ENCODE results near the gene CFAP61.

The CFAP61 gene

GRCh38 chr20:20369250-20370093, 317.1 kb downstream of the CFAP61 start:
- TF ChIP-seq CTCF (IDR thresholded peaks at IDR 0.05; ENCODE audit: low read depth, low read length) (no peak), EZH2phosphoT487 (IDR thresholded peaks at IDR 0.05; ENCODE audit: low read depth) (no peak)
- Histone ChIP-seq H4K20me1 (ENCODE audit: insufficient read depth, low read length) (no peaks in the 10 kb centered on the region), H3K4me2 (ENCODE audit: low read length) (no peak overlapping the region), H3K9ac (ENCODE audit: low read length) (no peak overlapping the region), H3K36me3 (replicated peaks; ENCODE audit: low read depth, low read length) (no peaks in the 10 kb centered on the region), H2AFZ (ENCODE audit: low read depth, low read length) (no peak overlapping the region), H3K27ac (ENCODE audit: low read length) (no peak overlapping the region), H3K9me3 (ENCODE audit: insufficient read depth, low read length) (no peaks in the 10 kb centered on the region), H3K4me3 (ENCODE audit: low read length) (no peak overlapping the region), H3K79me2 (ENCODE audit: low read length) (no peaks in the 10 kb centered on the region), H3K4me1 (ENCODE audit: low read length) (no peaks in the 10 kb centered on the region), H3K27me3 (ENCODE audit: low read depth, low read length) (peaks cover 46% of the 10 kb centered on the region)

GRCh38 chr20:20370094-20370575, 317.8 kb downstream of the CFAP61 start:
- no peaks in the 10 kb centered on the region for H3K4me1 ChIP-seq (ENCODE audit: low read length)
- peaks cover 53% of the 10 kb centered on the region for H3K27me3 ChIP-seq (ENCODE audit: low read depth, low read length)
- H3K36me3 ChIP-seq (replicated peaks; ENCODE audit: low read depth, low read length): no peaks in the 10 kb centered on the region
- H3K9ac ChIP-seq (ENCODE audit: low read length): no peak overlapping the region
- no peaks in the 10 kb centered on the region for H3K79me2 ChIP-seq (ENCODE audit: low read length)
- H4K20me1 ChIP-seq (ENCODE audit: insufficient read depth, low read length): no peaks in the 10 kb centered on the region
- no peak overlapping the region for H2AFZ ChIP-seq (ENCODE audit: low read depth, low read length)
- no peaks in the 10 kb centered on the region for H3K9me3 ChIP-seq (ENCODE audit: insufficient read depth, low read length)
- H3K27ac ChIP-seq (ENCODE audit: low read length): no peak overlapping the region
- no peak overlapping the region for H3K4me3 ChIP-seq (ENCODE audit: low read length)
- no peak for TF ChIP-seq EZH2phosphoT487 (IDR thresholded peaks at IDR 0.05; ENCODE audit: low read depth)
- TF ChIP-seq CTCF (IDR thresholded peaks at IDR 0.05; ENCODE audit: low read depth, low read length): no peak
- H3K4me2 ChIP-seq (ENCODE audit: low read length): no peak overlapping the region

- Histone ChIP-seq H3K9me3 (ENCODE audit: insufficient read depth, low read length) (no peaks in the 10 kb centered on the region), H3K36me3 (replicated peaks; ENCODE audit: low read depth, low read length) (no peaks in the 10 kb centered on the region), H3K4me3 (ENCODE audit: low read length) (no peak overlapping the region), H4K20me1 (ENCODE audit: insufficient read depth, low read length) (no peaks in the 10 kb centered on the region), H3K4me1 (ENCODE audit: low read length) (no peaks in the 10 kb centered on the region), H3K27me3 (ENCODE audit: low read depth, low read length) (peaks cover 59% of the 10 kb centered on the region), H3K27ac (ENCODE audit: low read length) (no peak overlapping the region), H3K79me2 (ENCODE audit: low read length) (no peaks in the 10 kb centered on the region), H3K9ac (ENCODE audit: low read length) (no peak overlapping the region), H2AFZ (ENCODE audit: low read depth, low read length) (no peak overlapping the region), H3K4me2 (ENCODE audit: low read length) (no peak overlapping the region)
- TF ChIP-seq CTCF (IDR thresholded peaks at IDR 0.05; ENCODE audit: low read depth, low read length) (no peak), EZH2phosphoT487 (IDR thresholded peaks at IDR 0.05; ENCODE audit: low read depth) (0 out of 2 replicates have a peak, but pooled peaks have one; percentile 10)
Observed at GRCh38 chr20:20371083-20371482, 318.8 kb downstream of the CFAP61 start.

GRCh38 chr20:20371681-20372080, 319.3 kb downstream of the CFAP61 start:
- no peak overlapping the region for H3K4me3 ChIP-seq (ENCODE audit: low read length)
- no peaks in the 10 kb centered on the region for H3K4me1 ChIP-seq (ENCODE audit: low read length)
- no peaks in the 10 kb centered on the region for H3K9me3 ChIP-seq (ENCODE audit: insufficient read depth, low read length)
- no peaks in the 10 kb centered on the region for H3K36me3 ChIP-seq (replicated peaks; ENCODE audit: low read depth, low read length)
- TF ChIP-seq EZH2phosphoT487 (IDR thresholded peaks at IDR 0.05; ENCODE audit: low read depth): 0 out of 2 replicates have a peak, but pooled peaks have one; percentile 16
- TF ChIP-seq CTCF (IDR thresholded peaks at IDR 0.05; ENCODE audit: low read depth, low read length): no peak
- H3K79me2 ChIP-seq (ENCODE audit: low read length): no peaks in the 10 kb centered on the region
- H3K9ac ChIP-seq (ENCODE audit: low read length): no peak overlapping the region
- H2AFZ ChIP-seq (ENCODE audit: low read depth, low read length): no peak overlapping the region
- H3K27ac ChIP-seq (ENCODE audit: low read length): no peak overlapping the region
- peaks cover 59% of the 10 kb centered on the region for H3K27me3 ChIP-seq (ENCODE audit: low read depth, low read length)
- H3K4me2 ChIP-seq (ENCODE audit: low read length): no peak overlapping the region
- no peaks in the 10 kb centered on the region for H4K20me1 ChIP-seq (ENCODE audit: insufficient read depth, low read length)

All from OCI-LY3 (cell line).